T-cell (primary cell): Measurements from ENCODE around the gene USE1. TPM values are rescaled to one million over a fixed set of nuclear protein-coding genes. Genes with fewer than 3 reads are reported as not detected.

Experiments used
- ATAC-seq, 4 experiments: fragments of 200-7000 bp in 3 of 4; fragments of 150-1000 bp in 1 of 4; cut with Tn5 transposase; replicated peaks in 1 of 4; 1 replicate in 3 of 4; 2 replicates in 1 of 4; pipeline ENCODE4 v1.10.0; 2021; ENCODE audit warnings: moderate library complexity in 3 of 4, mild to moderate bottlenecking in 2 of 4, moderate number of reproducible peaks in 1 of 4
- CTCF ChIA-PET, 2 donors: fragments of 300-600 bp; sonication (Branson Sonifier 250); formaldehyde crosslinking; loops; one replicate each; lab custom pipeline; 2022; ENCODE audit warnings: antibody characterized with exemption in 2 of 2; lab: Charles Lee
- POLR2A ChIA-PET, 2 donors: fragments of 300-600 bp; sonication (Branson Sonifier 250); formaldehyde crosslinking; loops; one replicate each; lab custom pipeline; 2022; ENCODE audit warnings: antibody characterized with exemption in 2 of 2; lab: Charles Lee
- DNase-seq, 35 experiments: peaks; one replicate each; pipeline versions ENCODE4 v3.0.0 to v3.0.0-alpha.2; 2013 to 2023
- H3K27ac ChIP-seq: one replicate; pipeline ENCODE4 v1.5.1; 2013; ENCODE audit warnings: low read length
- H3K27me3 ChIP-seq, 2 experiments: replicated peaks in 1 of 2; 1 replicate in 1 of 2; 2 replicates in 1 of 2; pipeline versions ENCODE4 v1.6.1 to v1.7.0; 2013; ENCODE audit warnings: low read length in 1 of 2, mixed read lengths in 1 of 2; ENCODE audit not compliant: control insufficient read depth in 2 of 2, insufficient read depth in 2 of 2; ENCODE audit errors: extremely low read depth in 1 of 2
- H3K36me3 ChIP-seq, 2 donors: 1 replicate in 1 of 2; 2 replicates in 1 of 2; pipeline versions ENCODE4 v1.6.1 to v1.7.0; 2013; ENCODE audit warnings: low read length in 1 of 2; ENCODE audit not compliant: control insufficient read depth in 2 of 2, insufficient read depth in 1 of 2; ENCODE audit errors: extremely low read depth in 1 of 2
- H3K4me1 ChIP-seq, 2 experiments: 1 replicate in 1 of 2; 2 replicates in 1 of 2; pipeline versions ENCODE4 v1.6.1 to v1.7.0; 2013; ENCODE audit warnings: low read length in 2 of 2, mixed read lengths in 1 of 2; ENCODE audit not compliant: insufficient read depth in 2 of 2, control insufficient read depth in 1 of 2; ENCODE audit errors: extremely low read depth in 1 of 2
- H3K4me3 ChIP-seq, 2 donors: 1 replicate in 1 of 2; 2 replicates in 1 of 2; pipeline versions ENCODE4 v1.5.1 to v1.7.0; 2013; ENCODE audit warnings: mild to moderate bottlenecking in 2 of 2, low read length in 1 of 2, moderate library complexity in 1 of 2; ENCODE audit not compliant: control insufficient read depth in 1 of 2; ENCODE audit errors: extremely low read depth in 1 of 2
- H3K9me3 ChIP-seq: 2 replicates; pipeline ENCODE4 v1.7.0; 2013
- H3K27ac Mint-ChIP-seq, 2 donors: one replicate each; pipeline ENCODE4 v1.8.0; 2020 to 2021; ENCODE audit warnings: mild to moderate bottlenecking in 2 of 2, mixed read lengths in 2 of 2
- H3K27me3 Mint-ChIP-seq, 2 donors: one replicate each; pipeline ENCODE4 v1.8.0; 2021 to 2022; ENCODE audit warnings: mixed read lengths in 2 of 2
- H3K36me3 Mint-ChIP-seq: one replicate; pipeline ENCODE4 v1.8.0; 2021; ENCODE audit warnings: mixed read lengths
- H3K4me1 Mint-ChIP-seq, 3 donors: one replicate each; pipeline ENCODE4 v1.8.0; 2020 to 2022; ENCODE audit warnings: mixed read lengths in 3 of 3, mild to moderate bottlenecking in 1 of 3
- H3K4me3 Mint-ChIP-seq, 3 donors: one replicate each; pipeline ENCODE4 v1.8.0; 2020 to 2022; ENCODE audit warnings: mild to moderate bottlenecking in 3 of 3, mixed read lengths in 3 of 3, moderate library complexity in 3 of 3
- H3K9me3 Mint-ChIP-seq, 3 donors: one replicate each; pipeline ENCODE4 v1.8.0; 2020 to 2022; ENCODE audit warnings: mixed read lengths in 3 of 3
- WGBS: methylation state at CpG from one replicate; pipeline ENCODE4 v1.1.5; 2013; ENCODE audit warnings: missing lambda C conversion rate; ENCODE audit not compliant: insufficient coverage; 5-methylcytosine and 5-hydroxymethylcytosine counted together
- total RNA-seq, 35 experiments: library from RNA in 6 of 35; stranded (reverse) in 6 of 35; fragments of 120-200 nt in 1 of 35; gene quantifications; one replicate each; pipeline versions ENCODE4 v1.2.1 to v1.2.4 and lab custom pipeline; 2013 to 2026

The USE1 gene
- total RNA-seq, 5 donors from 2014 or later (not counting 1 experiment from before 2014, with no cell fraction given), result 23.8 to 45.2 (median 38.6) TPM

DNA sequence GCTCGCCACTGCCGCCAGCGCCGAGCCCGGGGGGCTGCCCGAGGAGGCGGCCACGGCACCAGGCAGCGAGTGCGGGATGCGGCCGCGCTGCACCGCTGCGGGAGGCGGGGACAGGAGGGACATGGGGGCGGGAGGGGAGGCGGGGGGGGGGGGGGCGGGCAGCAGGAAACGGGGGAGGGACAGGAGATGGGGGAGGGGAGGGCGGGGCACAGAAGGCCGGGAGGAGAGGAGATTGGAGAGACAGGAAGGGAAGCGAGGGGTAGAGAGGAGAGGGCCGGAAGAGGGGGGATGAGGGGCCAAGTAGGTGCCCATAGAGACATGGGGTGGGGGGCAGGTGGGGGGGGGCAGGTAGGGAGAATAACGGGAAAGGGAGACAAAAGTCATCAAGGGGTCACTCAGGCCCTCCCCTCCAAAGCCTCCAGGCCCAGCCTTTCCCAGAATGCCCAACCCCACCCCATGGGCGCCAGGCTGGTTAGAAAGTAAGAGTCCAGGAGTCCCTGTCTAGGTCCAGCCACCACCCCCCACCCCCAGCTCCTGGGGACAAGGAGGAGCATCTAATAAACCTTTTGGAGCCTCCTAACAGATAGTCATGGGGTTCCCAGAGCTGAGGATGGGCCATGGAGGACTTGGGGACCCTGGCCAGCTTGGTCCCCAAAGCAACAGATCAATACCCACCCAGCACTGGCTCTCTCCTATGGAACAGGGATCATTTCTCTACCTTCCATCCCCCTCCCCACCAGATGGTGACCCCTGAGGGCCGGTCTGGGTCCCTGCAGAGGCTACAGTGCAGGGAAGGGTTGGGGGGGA is 21.0 kb downstream of the USE1 start:
- no peak overlapping the region for H3K27ac ChIP-seq
- peak overlapping the region; percentile 56 to 81 (median 74) for H3K4me3 Mint-ChIP-seq

DNA sequence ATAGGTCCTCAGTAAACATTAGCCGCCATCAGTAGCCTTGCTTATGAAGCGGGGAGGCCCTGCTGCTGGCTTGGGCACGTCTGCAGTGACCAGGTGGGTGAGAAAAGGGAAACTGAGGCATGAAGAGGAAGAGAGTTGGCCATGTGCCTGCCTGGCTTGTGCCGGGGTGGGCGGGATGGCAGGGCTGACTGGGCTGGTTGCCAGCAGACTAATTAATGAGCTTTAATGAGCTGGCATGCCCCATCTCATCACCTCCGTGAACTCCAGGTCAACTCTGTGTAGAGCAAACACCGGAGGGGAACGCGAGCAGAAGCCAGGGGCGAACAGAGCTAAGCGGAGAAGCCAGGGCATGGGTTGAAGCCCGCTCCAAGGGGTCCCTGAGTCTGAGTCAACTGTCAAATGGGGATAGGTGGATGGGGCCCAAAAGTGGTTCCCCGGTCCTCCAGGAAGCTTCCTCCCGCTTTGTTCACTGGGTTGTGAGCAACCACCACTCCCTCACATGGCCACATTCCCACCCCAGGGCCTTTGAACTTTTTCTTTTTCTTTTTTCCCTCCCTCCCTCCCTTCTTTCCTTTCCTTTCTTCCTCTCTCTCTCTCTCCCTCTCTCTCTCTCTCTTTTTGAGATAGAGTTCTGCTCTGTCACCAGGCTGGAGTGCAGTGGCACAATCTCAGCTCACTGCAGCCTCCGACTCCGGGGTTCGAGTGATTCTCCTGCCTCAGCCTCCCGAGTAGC is 21.8 kb downstream of the USE1 start:
- peak overlapping the region; percentile 43 to 74 (median 51) for H3K4me3 Mint-ChIP-seq
- DNase-seq, result no peak
- ChIA-PET POLR2A (no interaction called here), CTCF (no interaction called here)
- 94% methylated on average over 6 of the region's 18 CpGs for WGBS
- H3K4me1 Mint-ChIP-seq, result peaks cover 6 to 17% (median 11%) of the 10 kb centered on the region in 3 donors
- H3K27ac ChIP-seq, result no peak overlapping the region
- no peaks in the 10 kb centered on the region for H3K9me3 Mint-ChIP-seq
- peak overlapping the region; percentile 22 to 46 for H3K27ac Mint-ChIP-seq
- H3K27me3 Mint-ChIP-seq, result no peaks in the 10 kb centered on the region
- no peaks in the 10 kb centered on the region for H3K9me3 ChIP-seq
- H3K4me1 ChIP-seq, result peaks cover 6 to 21% of the 10 kb centered on the region in 2 experiments
- H3K36me3 Mint-ChIP-seq, result no peaks in the 10 kb centered on the region
- peaks cover 1 to 6% of the 10 kb centered on the region in 2 donors for H3K36me3 ChIP-seq
- peaks cover 0 to 2% of the 10 kb centered on the region in 2 experiments for H3K27me3 ChIP-seq
- no peak for ATAC-seq
- no peak overlapping the region for H3K4me3 ChIP-seq

More for the DNA sequence above, 21.0 kb downstream of the USE1 start:
- ATAC-seq, result peak; percentile 13 to 49 (median 24)
- H3K9me3 ChIP-seq, result no peaks in the 10 kb centered on the region
- Mint-ChIP-seq H3K9me3 (no peaks in the 10 kb centered on the region), H3K36me3 (no peaks in the 10 kb centered on the region), H3K27ac (no peak overlapping the region), H3K27me3 (no peaks in the 10 kb centered on the region), H3K4me1 (peaks cover 6 to 17% (median 11%) of the 10 kb centered on the region in 3 donors)
- 100% methylated on average over 1 of the region's 27 CpGs for WGBS
- no peak for DNase-seq
- H3K4me1 ChIP-seq, result peaks cover 6 to 21% of the 10 kb centered on the region in 2 experiments
- H3K36me3 ChIP-seq, result peaks cover 3 to 12% of the 10 kb centered on the region in 2 donors
- H3K27me3 ChIP-seq, result peaks cover 0 to 2% of the 10 kb centered on the region in 2 experiments
- CTCF ChIA-PET, result interaction anchor here in 1 of 2 donors (0.5 to 1.6 kb wide), 4 partner anchors 20 to 153 kb away, joined by 3 to 6 read pairs (median 4); partner anchors contain the start of gene USE1
- no peak overlapping the region for H3K4me3 ChIP-seq
- POLR2A ChIA-PET, result interaction anchor here in 1 of 2 donors (0.5 kb wide), 1 partner anchor 160 kb away, joined by 3 read pairs; the partner anchor contains the start of gene MYO9B

DNA sequence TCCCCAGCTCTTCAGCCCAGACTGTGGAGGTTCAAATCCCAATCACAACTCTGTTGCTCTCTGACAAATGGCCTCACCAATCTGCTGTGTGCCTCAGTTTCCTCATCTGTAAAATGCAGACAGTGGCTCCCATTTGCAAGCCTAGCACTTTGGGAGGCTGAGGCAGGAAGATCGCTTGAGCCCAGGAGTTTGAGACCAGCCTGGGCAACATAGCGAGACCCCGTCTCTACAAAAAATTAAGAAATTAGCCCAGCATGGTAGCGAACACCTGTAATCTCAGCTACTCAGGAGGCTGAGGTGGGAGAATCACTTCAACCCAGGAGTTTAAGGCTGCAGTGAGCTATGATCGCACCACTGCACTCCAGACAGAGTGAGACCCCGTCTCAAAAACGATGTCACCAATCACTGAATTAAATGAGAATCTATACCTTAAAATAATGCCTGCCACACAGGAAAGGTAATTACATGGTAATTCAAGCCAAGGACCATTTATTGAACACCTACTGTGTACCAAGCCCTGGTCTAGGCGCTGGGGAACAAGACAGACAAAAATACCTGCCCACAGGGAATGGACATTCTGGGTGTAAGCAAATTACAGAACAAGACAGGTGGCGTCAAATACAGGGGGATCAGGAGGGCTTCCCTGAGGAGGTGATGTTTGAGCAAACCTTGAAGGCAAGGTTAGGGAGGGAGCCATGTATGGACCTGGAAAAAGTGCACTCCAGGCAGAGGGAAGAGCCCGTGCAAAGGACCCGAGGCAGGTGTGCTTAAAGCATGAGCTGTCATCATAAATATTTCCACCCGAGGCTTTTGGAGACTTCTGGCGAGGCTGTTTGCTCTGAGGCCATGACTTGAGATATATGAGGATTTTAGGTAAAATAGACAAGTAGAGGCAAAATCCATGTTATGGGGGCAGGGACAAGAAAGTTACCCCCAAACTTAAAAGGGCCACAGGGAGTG is 22.9 kb downstream of the USE1 start:
- Mint-ChIP-seq H3K27ac (peak overlapping the region; percentile 48 to 49), H3K4me3 (peak overlapping the region; percentile 29 to 74 (median 57)), H3K9me3 (no peaks in the 10 kb centered on the region), H3K36me3 (no peaks in the 10 kb centered on the region), H3K27me3 (no peaks in the 10 kb centered on the region), H3K4me1 (peaks cover 6 to 17% (median 13%) of the 10 kb centered on the region in 3 donors)
- Histone ChIP-seq H3K9me3 (no peaks in the 10 kb centered on the region), H3K36me3 (no peaks in the 10 kb centered on the region), H3K27me3 (no peaks in the 10 kb centered on the region), H3K27ac (no peak overlapping the region), H3K4me3 (no peak overlapping the region), H3K4me1 (peaks cover 6 to 21% of the 10 kb centered on the region in 2 experiments)
- CTCF ChIA-PET, result interaction anchor here (0.6 to 0.7 kb wide), 2 partner anchors 19 to 280 kb away, joined by 3 to 6 read pairs; no protein-coding TSS in a partner anchor
- ATAC-seq (no peak), DNase-seq (no peak)
- POLR2A ChIA-PET, result no interaction called here
- WGBS, result 100% methylated on average over 3 of the region's 13 CpGs

DNA sequence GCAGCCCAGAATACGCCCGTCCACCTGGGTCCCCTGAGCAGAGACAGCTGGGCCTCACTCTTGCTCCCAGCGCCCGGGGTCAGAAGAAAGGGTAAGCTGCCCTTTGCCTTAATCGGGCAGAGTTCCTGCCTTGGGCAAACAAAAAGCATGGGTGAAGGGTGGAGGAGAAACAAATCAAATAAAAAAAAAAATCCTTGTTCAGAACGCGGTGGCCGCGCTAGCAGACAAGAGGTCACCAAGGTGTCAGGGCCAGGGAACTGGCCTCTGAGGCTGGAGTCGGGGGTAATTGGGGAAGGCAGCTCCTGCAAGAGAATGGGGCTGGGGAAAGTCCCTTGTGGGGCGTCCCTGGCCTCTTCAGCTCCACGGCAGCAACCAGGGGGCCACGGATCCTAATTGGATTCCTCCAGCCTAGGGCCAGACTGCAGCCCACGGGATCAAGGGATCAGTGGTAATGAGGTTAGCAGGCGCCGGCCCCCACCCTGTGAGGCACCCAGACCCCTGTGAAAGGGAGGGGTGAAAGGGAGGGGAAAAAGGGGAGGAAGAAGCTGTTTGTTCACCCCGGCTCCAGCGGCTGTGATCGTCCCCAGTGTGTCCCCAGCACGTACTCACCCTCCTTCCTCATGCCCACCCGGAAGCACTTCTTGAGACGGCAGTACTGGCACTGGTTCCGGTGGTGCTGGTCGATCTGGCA is 25.1 kb downstream of the USE1 start:
- peak overlapping the region in 1 of 2 donors; percentile 34 for H3K27ac Mint-ChIP-seq
- H3K9me3 Mint-ChIP-seq, result no peaks in the 10 kb centered on the region
- POLR2A ChIA-PET, result no interaction called here

DNA sequence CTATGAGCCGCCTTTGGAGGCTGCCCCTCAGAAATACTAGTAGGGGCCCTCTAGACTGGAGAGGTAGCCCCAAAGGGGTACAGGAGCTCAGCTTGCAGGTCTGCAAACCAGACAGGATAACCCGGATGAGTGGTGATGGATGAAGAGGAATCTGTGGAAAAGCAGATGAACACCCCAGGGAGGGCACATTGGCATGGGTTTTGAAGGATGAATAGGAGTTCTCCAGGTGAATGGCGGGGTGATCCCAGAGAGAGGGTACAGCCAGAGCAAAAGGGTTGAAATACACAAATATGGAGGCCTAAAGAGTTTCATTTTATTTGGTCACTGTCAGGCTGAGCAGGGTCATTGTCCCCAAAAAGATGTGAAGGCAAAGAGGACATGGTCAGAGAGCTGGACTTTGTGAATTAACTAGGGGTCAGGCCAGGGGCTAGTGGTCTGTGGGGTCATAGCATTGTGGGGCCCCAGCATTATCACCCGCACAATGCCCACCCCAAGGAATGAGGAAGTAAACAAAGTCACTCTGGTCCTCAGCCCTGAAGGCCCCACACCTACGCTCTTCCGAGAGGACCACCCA is 25.8 kb downstream of the USE1 start:
- POLR2A ChIA-PET, result no interaction called here
- H3K27me3 ChIP-seq, result peaks cover 0 to 2% of the 10 kb centered on the region in 2 experiments
- no peak overlapping the region for H3K4me3 ChIP-seq
- no peaks in the 10 kb centered on the region for H3K9me3 ChIP-seq
- ATAC-seq (no peak), DNase-seq (no peak)
- H3K27ac ChIP-seq, result no peak overlapping the region
- H3K4me1 ChIP-seq, result peaks cover 2 to 13% of the 10 kb centered on the region in 2 experiments
- 100% methylated on average over 4 of the region's 6 CpGs for WGBS
- H3K27me3 Mint-ChIP-seq, result no peaks in the 10 kb centered on the region
- H3K4me3 Mint-ChIP-seq, result no peak overlapping the region
- H3K36me3 ChIP-seq, result no peaks in the 10 kb centered on the region
- H3K9me3 Mint-ChIP-seq, result no peaks in the 10 kb centered on the region
- H3K36me3 Mint-ChIP-seq, result no peaks in the 10 kb centered on the region
- CTCF ChIA-PET, result no interaction called here
- H3K4me1 Mint-ChIP-seq, result peaks cover 0 to 7% (median 6%) of the 10 kb centered on the region in 3 donors
- peak overlapping the region; percentile 34 to 72 for H3K27ac Mint-ChIP-seq

More for the DNA sequence above, 25.1 kb downstream of the USE1 start:
- Histone ChIP-seq H3K9me3 (no peaks in the 10 kb centered on the region), H3K36me3 (no peaks in the 10 kb centered on the region), H3K4me3 (no peak overlapping the region), H3K27me3 (peaks cover 0 to 2% of the 10 kb centered on the region in 2 experiments), H3K4me1 (peaks cover 2 to 15% of the 10 kb centered on the region in 2 experiments), H3K27ac (no peak overlapping the region)
- no peak for DNase-seq
- H3K36me3 Mint-ChIP-seq, result no peaks in the 10 kb centered on the region
- WGBS, result 87% methylated on average over 18 of the region's 24 CpGs
- no peak for ATAC-seq
- no peak overlapping the region for H3K4me3 Mint-ChIP-seq
- H3K27me3 Mint-ChIP-seq, result no peaks in the 10 kb centered on the region
- H3K4me1 Mint-ChIP-seq, result peaks cover 0 to 7% (median 6%) of the 10 kb centered on the region in 3 donors
- CTCF ChIA-PET, result no interaction called here
